Hematopoietic multipotent progenitor cell treated with erythropoietin and hydrocortisone succinate and interleukin-3 and kit ligand, for 8 days (in vitro differentiated cells): Measurements from ENCODE around the gene PLK1.

ENCODE experiments used
- DNase-seq: peaks from one replicate; pipeline ENCODE4 v3.0.0-alpha.2; 2015

The PLK1 gene

GRCh38 chr16:23682181-23682580 lies 3.5 kb downstream of the PLK1 start:
- DNase-seq: no peak

GRCh38 chr16:23683487-23683886 lies 4.8 kb downstream of the PLK1 start:
- DNase-seq: no peak

- DNase-seq: no peak
Observed at GRCh38 chr16:23687034-23687808, 8.5 kb downstream of the PLK1 start.

- no peak for DNase-seq
Observed at GRCh38 chr16:23689442-23690187, 10.9 kb downstream of the PLK1 start.

- DNase-seq: no peak
Observed at GRCh38 chr16:23690771-23691482, 12.2 kb downstream of the PLK1 start.

- no peak for DNase-seq
Observed at GRCh38 chr16:23691483-23692189, 12.9 kb downstream of the PLK1 start.

GRCh38 chr16:23692190-23692837 lies 13.6 kb downstream of the PLK1 start:
- no peak for DNase-seq

- DNase-seq: no peak
Observed at GRCh38 chr16:23694265-23694643, 15.6 kb downstream of the PLK1 start.

- DNase-seq: no peak
Observed at GRCh38 chr16:23694644-23695373, 16.1 kb downstream of the PLK1 start.

- DNase-seq: no peak
Observed at GRCh38 chr16:23695756-23696155, 17.1 kb downstream of the PLK1 start.

GRCh38 chr16:23699100-23699499 lies 20.4 kb downstream of the PLK1 start:
- DNase-seq: no peak

- no peak for DNase-seq
Observed at GRCh38 chr16:23700093-23700492, 21.4 kb downstream of the PLK1 start.

GRCh38 chr16:23700509-23700908 lies 21.8 kb downstream of the PLK1 start:
- no peak for DNase-seq

GRCh38 chr16:23701045-23701444 lies 22.4 kb downstream of the PLK1 start:
- no peak for DNase-seq

GRCh38 chr16:23702951-23703350 lies 24.3 kb downstream of the PLK1 start:
- no peak for DNase-seq

- DNase-seq: no peak
Observed at GRCh38 chr16:23704772-23705516, 26.3 kb downstream of the PLK1 start.

GRCh38 chr16:23705517-23705902 lies 26.8 kb downstream of the PLK1 start:
- no peak for DNase-seq

- DNase-seq: no peak
Observed at GRCh38 chr16:23706439-23706838, 27.8 kb downstream of the PLK1 start.

GRCh38 chr16:23709536-23709935 lies 30.8 kb downstream of the PLK1 start:
- no peak for DNase-seq

GRCh38 chr16:23710008-23710407 lies 31.3 kb downstream of the PLK1 start:
- no peak for DNase-seq

- no peak for DNase-seq
Observed at GRCh38 chr16:23710504-23710903, 31.8 kb downstream of the PLK1 start.
